GM19467 (cell line): ENCODE data around the gene DAB2IP.
"Not testable (repeated sequence)": the region's sequence is repeated elsewhere in the genome, so short reads cannot be mapped to it uniquely, and the experiment has no call there.

Source experiments
- ATAC-seq: cut with Tn5 transposase; IDR thresholded peaks from one replicate; pipeline ENCODE4 v1.9.1; 2021; ENCODE audit warnings: mild to moderate bottlenecking, moderate library complexity; ENCODE audit not compliant: unreplicated experiment

Gene DAB2IP

DNA sequence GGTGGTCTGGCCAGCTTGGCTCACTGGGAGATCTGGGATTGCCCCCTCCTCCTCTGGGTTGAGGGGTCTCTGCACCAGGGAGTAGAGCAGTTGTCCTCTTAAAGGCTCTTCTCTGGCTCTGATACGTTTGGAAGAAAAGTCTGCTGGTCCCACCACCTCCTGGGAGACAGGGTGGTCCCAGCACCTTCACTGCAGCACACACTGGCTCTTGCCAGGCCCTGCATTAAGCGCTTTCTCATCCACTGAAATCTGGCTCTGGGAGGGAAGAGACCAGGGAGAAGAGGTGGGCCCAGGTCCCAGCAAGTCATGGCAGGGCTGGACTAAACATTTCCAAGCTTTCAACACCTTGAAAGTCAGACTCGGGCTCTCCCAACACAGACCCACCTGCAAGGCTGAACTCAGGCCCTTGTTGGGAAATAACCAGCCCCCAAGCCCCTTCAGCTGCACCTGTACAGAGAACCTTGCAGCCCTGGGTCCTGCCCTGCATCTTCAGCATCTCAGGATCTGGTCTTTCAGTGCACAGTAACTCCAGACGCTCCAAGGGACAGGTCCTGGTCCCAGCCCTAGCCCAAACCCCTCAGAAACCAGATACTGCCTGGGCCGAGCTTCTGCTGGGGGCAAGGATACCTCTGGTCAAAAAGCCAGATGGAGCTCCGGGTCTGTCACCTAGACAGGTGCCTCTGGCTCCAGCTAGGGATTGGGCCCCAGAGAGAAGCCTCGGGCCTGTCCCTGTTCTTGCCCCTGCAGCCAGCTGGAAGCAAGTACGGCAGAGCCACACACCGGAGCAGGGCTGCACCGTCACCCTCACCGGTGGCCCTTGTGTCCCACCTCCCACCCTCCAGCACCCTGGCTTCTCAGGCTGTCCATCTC lies 134.5 kb downstream of the DAB2IP start:
- ATAC-seq: no peak

GRCh38 chr9:121786543-121786948 lies 135.1 kb downstream of the DAB2IP start:
- no peak for ATAC-seq

GRCh38 chr9:121786998-121787422 lies 135.6 kb downstream of the DAB2IP start:
- ATAC-seq: no peak

DNA sequence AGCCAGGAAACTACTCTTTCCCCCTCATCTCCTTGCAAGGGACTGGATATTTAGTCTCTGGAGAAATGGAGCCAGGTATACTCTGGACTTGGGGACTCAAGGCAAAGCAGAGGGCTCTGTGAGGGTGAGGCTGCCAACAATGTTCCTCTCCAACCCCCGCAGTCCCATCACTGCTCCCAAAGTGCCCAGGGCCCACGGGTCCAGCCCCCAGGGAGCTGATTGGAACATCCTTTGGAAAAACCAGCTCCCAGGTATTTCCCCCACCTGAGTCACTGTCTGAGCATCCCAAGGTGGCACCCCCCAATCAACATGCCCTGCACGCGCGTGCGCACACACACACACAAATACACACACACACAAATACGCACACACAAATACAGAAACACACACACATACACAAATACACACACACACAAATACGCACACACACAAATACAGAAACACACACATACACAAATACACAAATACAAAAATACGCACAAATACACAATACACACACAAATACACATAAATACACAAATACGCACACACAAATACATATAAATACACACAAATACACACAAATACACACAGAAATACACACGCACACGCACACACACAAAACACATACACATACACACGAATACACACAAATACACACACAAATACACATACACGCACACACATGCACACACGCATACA lies 137.4 kb downstream of the DAB2IP start:
- no peak for ATAC-seq

GRCh38 chr9:121790841-121791240 lies 139.4 kb downstream of the DAB2IP start:
- ATAC-seq: no peak

DNA sequence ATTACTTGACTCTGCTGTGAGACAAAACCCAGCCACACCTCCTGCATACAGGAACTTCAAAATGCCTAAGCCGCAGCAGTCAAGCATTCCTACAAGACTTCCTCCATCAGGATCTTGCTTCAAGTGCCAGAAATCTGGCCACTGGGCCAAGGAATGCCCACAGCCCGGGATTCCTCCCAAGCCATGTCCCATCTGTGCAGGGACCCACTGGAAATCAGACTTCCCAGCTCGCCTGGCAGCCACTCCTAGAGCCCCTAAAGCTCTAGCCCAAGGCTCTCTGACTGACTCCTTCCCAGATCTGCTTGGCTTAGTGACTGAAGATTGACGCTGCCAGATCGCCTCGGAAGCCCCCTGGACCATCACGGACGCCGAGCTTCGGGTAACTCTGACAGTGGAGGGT lies 141.0 kb downstream of the DAB2IP start:
- ATAC-seq: not testable (repeated sequence)

- ATAC-seq: not testable (repeated sequence)
These were observed 142.9 kb downstream of the DAB2IP start for GRCh38 chr9:121794334-121794733.

DNA sequence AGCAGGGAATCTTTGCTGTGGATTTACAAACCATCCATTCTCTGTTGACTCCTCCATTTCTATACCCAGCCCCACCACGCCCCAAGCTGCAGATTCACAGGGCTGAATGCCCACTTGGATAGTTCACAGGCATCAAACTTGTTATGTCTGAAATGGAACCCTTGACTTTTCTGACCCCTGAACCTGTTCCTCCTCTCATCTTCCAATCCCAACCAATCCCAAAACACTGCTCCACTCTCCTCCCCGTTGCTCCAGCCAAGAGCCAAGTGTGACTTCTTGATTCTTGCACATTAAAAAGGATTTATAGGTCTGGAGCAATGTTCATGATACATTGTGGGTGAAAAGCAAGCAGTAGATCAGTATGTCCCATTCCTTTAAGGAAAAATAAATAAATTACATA lies 145.6 kb downstream of the DAB2IP start:
- no peak for ATAC-seq

- no peak for ATAC-seq
These were observed 147.5 kb downstream of the DAB2IP start for GRCh38 chr9:121798941-121799340.

- no peak for ATAC-seq
These were observed 148.9 kb downstream of the DAB2IP start for GRCh38 chr9:121800376-121800775.

DNA sequence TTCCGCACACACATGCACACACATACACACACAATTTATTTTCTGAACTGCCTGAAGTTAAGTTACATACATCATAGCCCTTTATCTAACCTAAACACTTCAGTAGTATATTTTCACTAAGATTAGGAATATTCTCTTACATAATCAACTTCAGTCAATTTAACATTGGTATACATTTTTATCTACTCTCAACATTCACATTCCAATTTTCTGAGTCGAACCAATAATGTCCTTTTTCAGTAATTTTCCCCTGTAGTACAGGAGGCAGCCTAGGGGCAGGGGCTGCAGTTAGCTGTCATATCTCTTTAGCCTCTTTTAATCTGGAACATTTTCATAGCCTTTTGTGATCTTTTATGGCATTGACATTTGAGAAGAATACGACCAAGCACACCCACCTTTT lies 150.1 kb downstream of the DAB2IP start:
- no peak for ATAC-seq

DNA sequence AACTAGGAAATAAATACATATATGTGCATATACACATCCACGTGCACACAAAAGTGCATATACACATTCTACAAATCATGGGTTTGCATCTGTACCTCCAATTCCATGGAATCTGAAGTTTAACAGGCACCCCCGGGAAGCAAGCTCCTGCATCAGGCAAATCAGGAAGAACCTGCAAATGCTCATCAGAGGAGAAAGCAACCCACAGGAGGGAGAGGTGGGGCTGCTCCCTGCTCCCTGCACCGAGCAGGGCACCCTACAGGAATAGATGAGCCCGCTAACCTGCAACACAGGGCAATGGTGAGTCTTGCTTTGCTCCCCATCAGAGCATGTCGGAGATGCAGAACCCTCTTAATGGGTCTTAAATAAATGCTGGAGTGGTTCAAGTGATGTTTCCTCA lies 151.3 kb downstream of the DAB2IP start:
- no peak for ATAC-seq

DNA sequence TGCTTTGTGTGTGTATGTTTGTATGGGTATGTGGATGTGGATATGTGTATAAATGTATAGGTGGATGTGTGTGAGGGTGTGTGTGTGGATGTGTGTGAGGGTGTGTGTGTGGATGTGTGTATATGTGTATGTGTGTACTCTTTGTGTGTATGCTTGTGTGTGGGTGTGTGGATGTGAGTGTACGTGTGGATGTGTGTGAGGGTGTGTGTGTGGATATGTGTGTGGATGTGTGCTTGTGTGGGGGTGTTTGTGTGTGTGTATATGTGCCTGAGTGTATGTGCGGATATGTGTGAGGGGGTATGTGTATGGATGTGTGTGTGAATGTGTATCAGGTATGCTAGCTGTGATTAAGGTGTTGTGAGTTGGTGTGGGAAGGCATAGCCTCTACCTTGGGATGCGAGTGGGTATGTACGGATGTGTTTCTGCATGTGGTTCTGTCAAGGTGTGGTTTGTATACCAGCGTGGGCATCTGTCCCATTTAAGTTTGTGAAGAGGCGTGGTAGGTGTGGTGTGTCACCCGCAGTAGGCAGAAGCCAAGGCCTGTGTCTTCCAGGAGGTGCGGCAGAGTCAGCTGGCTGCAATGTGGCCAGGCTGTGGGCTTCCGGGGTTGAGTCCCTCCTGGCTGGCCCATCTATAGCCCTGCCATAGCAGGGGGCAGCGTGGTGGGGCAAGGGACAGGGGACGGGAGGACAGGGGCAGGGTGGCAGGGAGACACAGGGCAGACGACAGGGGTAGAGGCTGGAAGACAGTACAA lies 155.8 kb downstream of the DAB2IP start:
- no peak for ATAC-seq

DNA sequence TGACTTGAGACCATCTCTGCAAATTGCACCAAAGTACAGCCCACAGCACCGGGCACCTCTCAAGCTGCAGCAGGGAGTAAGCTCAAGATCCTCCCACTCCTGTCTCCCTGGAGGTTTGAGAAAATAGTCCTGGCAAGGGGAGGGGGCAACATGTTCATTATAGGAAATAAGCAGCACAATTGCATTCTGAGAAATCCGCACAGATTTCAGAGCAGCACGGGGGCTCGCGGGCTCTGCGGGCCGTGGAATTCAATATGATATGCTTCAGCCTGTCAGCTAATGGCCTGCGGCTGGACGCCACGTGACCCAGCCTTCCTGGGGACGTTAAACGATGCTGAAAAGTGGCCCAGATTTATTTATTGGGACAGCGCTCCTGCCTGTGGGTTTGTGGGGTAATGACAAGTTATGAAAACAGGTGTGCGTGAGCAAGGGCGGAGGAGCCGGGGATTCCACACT lies 156.4 kb downstream of the DAB2IP start:
- no peak for ATAC-seq

DNA sequence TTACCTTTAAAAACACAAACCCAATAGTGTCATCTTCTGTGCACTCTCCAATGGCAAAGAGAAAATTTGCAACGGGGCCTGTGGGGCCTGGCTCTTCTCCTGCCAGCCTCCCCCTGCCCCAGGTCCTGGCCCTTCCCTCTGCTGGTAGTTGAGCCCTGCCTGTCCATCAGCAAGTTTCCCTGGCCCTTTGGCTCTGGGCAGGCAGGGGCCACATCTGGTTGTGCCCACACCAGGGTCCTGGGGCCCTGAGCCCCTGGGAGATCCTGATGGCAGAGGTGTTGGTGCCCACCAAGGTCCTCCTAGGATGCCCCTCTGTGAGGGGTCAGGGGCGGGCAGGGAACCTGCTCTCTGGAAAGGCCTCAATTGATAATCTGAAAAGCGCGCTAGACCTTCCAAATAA lies 157.3 kb downstream of the DAB2IP start:
- no peak for ATAC-seq

GRCh38 chr9:121809356-121810050 lies 158.1 kb downstream of the DAB2IP start:
- no peak for ATAC-seq

DNA sequence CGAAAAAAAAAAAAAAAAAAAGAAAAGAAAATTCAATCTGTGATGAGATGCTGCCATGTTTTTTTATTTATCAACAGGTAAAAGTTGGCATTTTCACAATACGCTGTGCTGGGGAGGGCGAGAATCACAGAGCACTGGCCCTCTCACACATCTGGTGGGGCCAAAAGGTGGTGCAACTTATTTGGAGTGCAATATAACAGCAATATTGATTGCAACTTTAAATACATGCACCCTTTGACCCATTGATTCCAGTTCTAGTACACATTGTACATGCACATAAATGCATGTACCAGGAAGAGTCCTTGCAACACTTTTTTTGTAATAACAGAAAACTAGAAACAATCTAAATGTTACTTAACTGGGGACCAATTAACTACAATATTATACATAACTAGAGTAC lies 159.1 kb downstream of the DAB2IP start:
- ATAC-seq: no peak

- no peak for ATAC-seq
These were observed 159.7 kb downstream of the DAB2IP start for GRCh38 chr9:121811140-121811539.

GRCh38 chr9:121811751-121812150 lies 160.3 kb downstream of the DAB2IP start:
- ATAC-seq: no peak

- no peak for ATAC-seq
These were observed 160.8 kb downstream of the DAB2IP start for GRCh38 chr9:121812159-121812735.
